Upper lobe of left lung (tissue), 6 donors: Measurements from ENCODE around the gene TSPEAR. TPM values are rescaled to one million over a fixed set of nuclear protein-coding genes. Genes with fewer than 3 reads are reported as not detected.
A peak's percentile ranks its signal among the peaks of the same experiment; 100 is the strongest.
"Not testable (repeated sequence)": the region's sequence is repeated elsewhere in the genome, so short reads cannot be mapped to it uniquely, and the experiment has no call there.

Source experiments
- ATAC-seq, 2 donors: fragments of 200-7000 bp; cut with Tn5 transposase; one replicate each; pipeline ENCODE4 v1.9.1; 2022; ENCODE audit warnings: mild to moderate bottlenecking in 2 of 2, moderate library complexity in 2 of 2; ENCODE audit not compliant: low FRiP score in 2 of 2
- DNase-seq, 2 donors: peaks; one replicate each; pipeline ENCODE4 v3.0.0-alpha.2; 2019 to 2020
- H3K27ac ChIP-seq, 4 donors: fragments of 200-600 bp; sonication (generic); one replicate each; pipeline ENCODE4 v1.5.1; 2016 to 2019
- H3K27me3 ChIP-seq, 4 donors: fragments of 200-600 bp; sonication (generic); one replicate each; pipeline ENCODE4 v1.5.1; 2017 to 2019
- H3K36me3 ChIP-seq, 4 donors: fragments of 200-600 bp; sonication (generic); one replicate each; pipeline ENCODE4 v1.5.1; 2016 to 2019
- H3K4me1 ChIP-seq, 4 donors: fragments of 200-600 bp; sonication (generic); one replicate each; pipeline ENCODE4 v1.5.1; 2018 to 2019
- H3K4me3 ChIP-seq, 4 donors: fragments of 200-600 bp; sonication (generic); one replicate each; pipeline ENCODE4 v1.5.1; 2017 to 2019; ENCODE audit warnings: mild to moderate bottlenecking in 2 of 4, moderate library complexity in 1 of 4
- H3K9me3 ChIP-seq, 4 donors: fragments of 200-600 bp; sonication (generic); one replicate each; pipeline ENCODE4 v1.5.1; 2018 to 2019
- EP300 ChIP-seq, 4 donors: sonication (generic); formaldehyde crosslinking; IDR thresholded peaks; one replicate each; pipeline ENCODE4 v1.5.1; 2017; ENCODE audit warnings: antibody characterized with exemption in 4 of 4, control low read depth in 2 of 4
- POLR2A ChIP-seq, 4 donors: fragments of 450-650 bp; IDR thresholded peaks; one replicate each; pipeline ENCODE4 v1.5.1; 2016 to 2017; ENCODE audit warnings: antibody characterized with exemption in 4 of 4, mild to moderate bottlenecking in 2 of 4
- POLR2AphosphoS5 ChIP-seq, 2 donors: sonication (generic); formaldehyde crosslinking; IDR thresholded peaks; one replicate each; pipeline ENCODE4 v1.5.1; 2017; ENCODE audit warnings: antibody characterized with exemption in 2 of 2
- WGBS, 2 donors: methylation state at CpG; one replicate each; pipeline ENCODE4 v1.1.5; 2017 to 2018; 5-methylcytosine and 5-hydroxymethylcytosine counted together
- total RNA-seq, 6 donors: library from RNA; depleted of rRNA in 4 of 6; stranded (reverse); fragments of >200 nt in 4 of 6; gene quantifications; one replicate each; pipeline versions ENCODE4 v1.1.0 to v1.2.1, GENCODE V29; 2016 to 2021
- TF ChIP-seq, protein P1 (sequence below), 6 experiments: fragments of 450-650 bp in 4 of 6; fragments of 200-600 bp in 2 of 6; sonication (generic) in 2 of 6; IDR thresholded peaks; one replicate each; pipeline ENCODE4 v1.5.1; 2016 to 2019; ENCODE audit warnings: antibody characterized with exemption in 6 of 6
- donor health status: DM: no; HTN: no; CAD: no; lungs with moderate emphysema.
- donor health status: DM: no; HTN: yes; CAD: no; lungs with severe emphysema.

The TSPEAR gene
- total RNA-seq, 6 donors from 2014 or later = 0.14 to 0.17 TPM; not detected in 4

DNA sequence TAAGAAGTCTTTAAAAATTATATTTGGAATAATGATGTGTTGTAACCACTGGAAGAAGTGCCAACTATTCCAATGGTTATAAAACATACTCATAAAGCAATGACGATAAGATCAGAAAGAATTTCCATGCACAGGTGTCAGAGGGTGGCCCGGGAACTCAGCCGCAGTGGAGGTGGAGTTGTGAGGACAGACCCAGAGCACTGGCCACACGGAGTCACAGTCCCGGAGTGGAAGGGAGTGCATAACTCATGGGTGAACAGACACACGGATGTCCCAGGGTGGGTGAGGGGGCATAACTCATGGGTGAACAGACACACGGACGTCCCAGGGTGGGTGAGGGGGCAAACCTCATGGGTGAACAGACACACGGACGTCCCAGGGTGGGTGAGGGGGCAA is 135.3 kb downstream of the TSPEAR start:
- no peak overlapping the region for H3K4me3 ChIP-seq
- no peak for TF ChIP-seq EP300 (IDR thresholded peaks at IDR 0.05)
- no peak for TF ChIP-seq POLR2AphosphoS5 (IDR thresholded peaks at IDR 0.05)
- TF ChIP-seq, protein P1, sequence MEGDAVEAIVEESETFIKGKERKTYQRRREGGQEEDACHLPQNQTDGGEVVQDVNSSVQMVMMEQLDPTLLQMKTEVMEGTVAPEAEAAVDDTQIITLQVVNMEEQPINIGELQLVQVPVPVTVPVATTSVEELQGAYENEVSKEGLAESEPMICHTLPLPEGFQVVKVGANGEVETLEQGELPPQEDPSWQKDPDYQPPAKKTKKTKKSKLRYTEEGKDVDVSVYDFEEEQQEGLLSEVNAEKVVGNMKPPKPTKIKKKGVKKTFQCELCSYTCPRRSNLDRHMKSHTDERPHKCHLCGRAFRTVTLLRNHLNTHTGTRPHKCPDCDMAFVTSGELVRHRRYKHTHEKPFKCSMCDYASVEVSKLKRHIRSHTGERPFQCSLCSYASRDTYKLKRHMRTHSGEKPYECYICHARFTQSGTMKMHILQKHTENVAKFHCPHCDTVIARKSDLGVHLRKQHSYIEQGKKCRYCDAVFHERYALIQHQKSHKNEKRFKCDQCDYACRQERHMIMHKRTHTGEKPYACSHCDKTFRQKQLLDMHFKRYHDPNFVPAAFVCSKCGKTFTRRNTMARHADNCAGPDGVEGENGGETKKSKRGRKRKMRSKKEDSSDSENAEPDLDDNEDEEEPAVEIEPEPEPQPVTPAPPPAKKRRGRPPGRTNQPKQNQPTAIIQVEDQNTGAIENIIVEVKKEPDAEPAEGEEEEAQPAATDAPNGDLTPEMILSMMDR (IDR thresholded peaks at IDR 0.05) = no peak
- DNase-seq = no peak
- peaks cover 0 to 29% (median 12%) of the 10 kb centered on the region in 4 donors for H3K9me3 ChIP-seq
- no peak for ATAC-seq
- no peak overlapping the region for H3K27ac ChIP-seq
- no peaks in the 10 kb centered on the region for H3K27me3 ChIP-seq
- no peaks in the 10 kb centered on the region for H3K4me1 ChIP-seq
- 89 to 91% methylated on average over 9 to 10 of the region's 10 CpGs for WGBS, 2 donors
- no peaks in the 10 kb centered on the region for H3K36me3 ChIP-seq

DNA sequence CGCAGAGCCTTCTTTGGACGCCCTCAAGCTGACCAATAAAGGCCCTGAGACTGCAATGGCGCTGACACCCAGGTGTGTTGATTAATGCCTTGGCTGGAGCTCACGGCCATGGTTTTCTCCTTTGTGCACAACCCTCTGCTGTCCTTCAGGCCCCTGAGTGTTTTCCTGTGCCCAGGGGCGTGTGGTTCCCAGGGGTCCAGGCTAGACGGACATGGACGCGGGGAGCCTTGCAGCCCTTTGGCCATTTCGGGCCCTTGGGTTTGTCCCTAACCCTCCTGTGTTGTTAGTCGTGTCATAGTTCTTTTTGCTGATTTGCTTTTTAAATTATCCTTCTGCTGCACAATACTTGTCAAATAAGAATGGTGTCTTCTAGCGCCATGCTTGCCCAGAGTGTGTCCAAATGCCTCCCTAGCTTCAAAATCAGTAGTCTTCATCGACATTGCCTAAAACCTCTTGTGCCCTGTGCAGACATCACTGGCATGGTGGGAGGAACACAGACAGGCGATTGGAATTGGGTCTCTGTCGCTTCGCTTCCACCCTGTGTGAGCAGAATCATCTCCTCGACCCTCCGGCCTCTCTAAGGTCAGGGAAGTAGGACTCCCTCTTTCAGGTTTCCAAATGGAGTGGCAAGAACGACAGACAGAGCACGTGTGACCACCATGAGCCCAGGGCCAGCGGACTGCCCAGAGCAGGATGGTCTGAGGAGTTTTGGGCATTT is 135.9 kb downstream of the TSPEAR start:
- Histone ChIP-seq H3K4me3 (no peak overlapping the region), H3K27me3 (no peaks in the 10 kb centered on the region), H3K4me1 (no peaks in the 10 kb centered on the region), H3K36me3 (no peaks in the 10 kb centered on the region), H3K27ac (no peak overlapping the region), H3K9me3 (peaks cover 0 to 24% (median 11%) of the 10 kb centered on the region in 4 donors)
- DNase-seq (no peak), ATAC-seq (no peak)
- WGBS, 2 donors = 86 to 87% methylated on average over 20 of the region's 20 CpGs
- TF ChIP-seq POLR2AphosphoS5 (IDR thresholded peaks at IDR 0.05) = no peak
- TF ChIP-seq, protein P1 (IDR thresholded peaks at IDR 0.05) = no peak
- no peak for TF ChIP-seq EP300 (IDR thresholded peaks at IDR 0.05)
- TF ChIP-seq POLR2A (IDR thresholded peaks at IDR 0.05) = no peak

DNA sequence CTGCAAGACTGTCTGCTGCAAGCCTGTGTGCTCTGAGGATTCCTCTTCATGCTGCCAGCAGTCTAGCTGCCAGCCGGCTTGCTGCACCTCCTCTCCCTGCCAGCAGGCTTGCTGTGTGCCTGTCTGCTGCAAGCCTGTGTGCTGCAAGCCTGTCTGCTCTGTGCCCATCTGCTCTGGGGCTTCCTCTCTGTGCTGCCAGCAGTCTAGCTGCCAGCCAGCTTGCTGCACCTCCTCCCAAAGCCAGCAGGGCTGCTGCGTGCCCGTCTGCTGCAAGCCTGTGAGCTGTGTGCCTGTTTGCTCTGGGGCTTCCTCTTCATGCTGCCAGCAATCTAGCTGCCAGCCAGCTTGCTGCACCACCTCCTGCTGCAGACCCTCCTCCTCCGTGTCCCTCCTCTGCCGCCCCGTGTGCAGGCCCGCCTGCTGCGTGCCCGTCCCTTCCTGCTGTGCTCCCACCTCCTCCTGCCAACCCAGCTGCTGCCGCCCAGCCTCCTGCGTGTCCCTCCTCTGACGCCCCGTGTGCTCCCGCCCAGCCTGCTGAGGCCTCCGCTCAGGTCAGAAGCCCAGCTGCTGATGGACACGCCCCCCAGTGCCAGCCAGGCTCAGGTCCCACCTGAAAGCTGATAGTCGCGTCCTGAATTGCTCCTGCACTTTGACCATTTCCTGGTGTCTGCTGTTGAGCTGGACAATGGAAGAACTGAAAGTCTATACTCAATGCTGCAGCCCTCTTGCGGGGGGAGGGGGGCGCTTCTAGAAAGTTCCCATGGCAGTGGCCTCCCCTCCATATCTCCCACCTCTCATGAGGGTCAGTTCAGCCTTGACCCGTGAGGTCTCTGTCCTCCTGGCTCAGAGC is 136.7 kb downstream of the TSPEAR start:
- Histone ChIP-seq H3K36me3 (no peaks in the 10 kb centered on the region), H3K27me3 (no peaks in the 10 kb centered on the region), H3K27ac (no peak overlapping the region), H3K4me3 (no peak overlapping the region), H3K4me1 (no peaks in the 10 kb centered on the region), H3K9me3 (peaks cover 0 to 24% (median 11%) of the 10 kb centered on the region in 4 donors)
- TF ChIP-seq, protein P1 (IDR thresholded peaks at IDR 0.05) = no peak
- no peak for TF ChIP-seq POLR2AphosphoS5 (IDR thresholded peaks at IDR 0.05)
- no peak for TF ChIP-seq EP300 (IDR thresholded peaks at IDR 0.05)
- TF ChIP-seq POLR2A (IDR thresholded peaks at IDR 0.05) = no peak
- ATAC-seq (no peak), DNase-seq (no peak)
- 33 to 38% methylated on average over 18 to 21 of the region's 21 CpGs for WGBS, 2 donors

DNA sequence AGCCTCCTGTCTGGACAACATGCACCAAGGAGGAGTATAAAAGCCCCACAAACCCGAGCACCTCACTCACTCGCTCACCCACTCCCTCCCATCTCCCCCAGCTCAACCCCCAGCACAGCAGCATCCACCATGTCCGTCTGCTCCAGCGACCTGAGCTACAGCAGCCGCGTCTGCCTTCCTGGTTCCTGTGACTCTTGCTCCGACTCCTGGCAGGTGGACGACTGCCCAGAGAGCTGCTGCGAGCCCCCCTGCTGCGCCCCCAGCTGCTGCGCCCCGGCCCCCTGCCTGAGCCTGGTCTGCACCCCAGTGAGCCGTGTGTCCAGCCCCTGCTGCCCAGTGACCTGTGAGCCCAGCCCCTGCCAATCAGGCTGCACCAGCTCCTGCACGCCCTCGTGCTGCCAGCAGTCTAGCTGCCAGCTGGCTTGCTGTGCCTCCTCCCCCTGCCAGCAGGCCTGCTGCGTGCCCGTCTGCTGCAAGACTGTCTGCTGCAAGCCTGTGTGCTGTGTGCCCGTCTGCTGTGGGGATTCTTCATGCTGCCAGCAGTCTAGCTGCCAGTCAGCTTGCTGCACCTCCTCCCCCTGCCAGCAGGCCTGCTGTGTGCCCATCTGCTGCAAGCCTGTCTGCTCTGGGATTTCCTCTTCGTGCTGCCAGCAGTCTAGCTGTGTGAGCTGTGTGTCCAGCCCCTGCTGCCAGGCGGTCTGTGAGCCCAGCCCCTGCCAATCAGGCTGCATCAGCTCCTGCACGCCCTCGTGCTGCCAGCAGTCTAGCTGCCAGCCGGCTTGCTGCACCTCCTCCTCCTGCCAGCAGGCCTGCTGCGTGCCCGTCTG is 137.5 kb downstream of the TSPEAR start, which contains the start of gene KRTAP10-4:
Gene KRTAP10-4, plus strand, starts transcription at position 100 of the 827 bp plus-strand sequence. Its CDS starts 30 bp downstream, at position 130.
- WGBS, 2 donors = 71 to 79% methylated on average over 4 to 19 of the region's 25 CpGs
- not testable (repeated sequence) for H3K36me3 ChIP-seq, H3K27me3 ChIP-seq, ATAC-seq, H3K27ac ChIP-seq, H3K4me1 ChIP-seq, H3K4me3 ChIP-seq
- H3K9me3 ChIP-seq = peaks cover 0 to 24% (median 11%) of the 10 kb centered on the region in 4 donors
- DNase-seq = peak in 1 of 2 donors; percentile 82
